Stimulated activated CD4-positive, alpha-beta T cell treated with anti-CD3 and anti-CD28 coated beads, Interleukin-15, amount 100 ng/mL, for 1 hour (primary cell): ENCODE measurements around the gene LIPG.
"Not testable (repeated sequence)": the region's sequence is repeated elsewhere in the genome, so short reads cannot be mapped to it uniquely, and the experiment has no call there.

Source experiments
- DNase-seq, 2 donors: peaks; one replicate each; pipeline ENCODE4 v3.0.0-alpha.2; 2020; ENCODE audit warnings: low read depth in 1 of 2, low spot score in 1 of 2

Gene LIPG

GRCh38 chr18:49572611-49573345 is 10.9 kb downstream of the LIPG start:
- DNase-seq, result no peak

- DNase-seq, result no peak
Measured at GRCh38 chr18:49573835-49574234, 12.0 kb downstream of the LIPG start.

- not testable (repeated sequence) for DNase-seq
Measured at GRCh38 chr18:49579041-49579440, 17.2 kb downstream of the LIPG start.

GRCh38 chr18:49579583-49579982 is 17.7 kb downstream of the LIPG start:
- DNase-seq, result not testable (repeated sequence)

GRCh38 chr18:49580279-49580678 is 18.4 kb downstream of the LIPG start:
- no peak for DNase-seq

- no peak for DNase-seq
Measured at GRCh38 chr18:49581371-49581770, 19.5 kb downstream of the LIPG start.

GRCh38 chr18:49582579-49582978 is 20.7 kb downstream of the LIPG start:
- no peak for DNase-seq

- no peak for DNase-seq
Measured at GRCh38 chr18:49584394-49584793, 22.5 kb downstream of the LIPG start.

GRCh38 chr18:49584951-49585350 is 23.1 kb downstream of the LIPG start:
- not testable (repeated sequence) for DNase-seq

GRCh38 chr18:49585781-49586663 is 24.2 kb downstream of the LIPG start:
- DNase-seq, result no peak

GRCh38 chr18:49588171-49588570 is 26.3 kb downstream of the LIPG start:
- DNase-seq, result no peak

- no peak for DNase-seq
Measured at GRCh38 chr18:49588971-49589370, 27.1 kb downstream of the LIPG start.

- no peak for DNase-seq
Measured at GRCh38 chr18:49590608-49591007, 28.8 kb downstream of the LIPG start.

- no peak for DNase-seq
Measured at GRCh38 chr18:49591271-49591670, 29.4 kb downstream of the LIPG start.

GRCh38 chr18:49591775-49592174 is 29.9 kb downstream of the LIPG start:
- no peak for DNase-seq

GRCh38 chr18:49596687-49597086 is 34.8 kb downstream of the LIPG start:
- no peak for DNase-seq

GRCh38 chr18:49597157-49597931 is 35.5 kb downstream of the LIPG start:
- no peak for DNase-seq

- no peak for DNase-seq
Measured at GRCh38 chr18:49601211-49601610, 39.4 kb downstream of the LIPG start.

GRCh38 chr18:49608366-49609255 is 46.8 kb downstream of the LIPG start:
- no peak for DNase-seq

- DNase-seq, result no peak
Measured at GRCh38 chr18:49609256-49610021, 47.6 kb downstream of the LIPG start.
